CD4-positive, alpha-beta T cell treated with Interleukin-2 at 100 ng/mL for 4 hours (primary cell): ENCODE data around the gene ANKS6.

ENCODE experiments used
- DNase-seq: peaks from one replicate; pipeline ENCODE4 v3.0.0-alpha.2; 2020; ENCODE audit warnings: low spot score

The ANKS6 gene

DNA sequence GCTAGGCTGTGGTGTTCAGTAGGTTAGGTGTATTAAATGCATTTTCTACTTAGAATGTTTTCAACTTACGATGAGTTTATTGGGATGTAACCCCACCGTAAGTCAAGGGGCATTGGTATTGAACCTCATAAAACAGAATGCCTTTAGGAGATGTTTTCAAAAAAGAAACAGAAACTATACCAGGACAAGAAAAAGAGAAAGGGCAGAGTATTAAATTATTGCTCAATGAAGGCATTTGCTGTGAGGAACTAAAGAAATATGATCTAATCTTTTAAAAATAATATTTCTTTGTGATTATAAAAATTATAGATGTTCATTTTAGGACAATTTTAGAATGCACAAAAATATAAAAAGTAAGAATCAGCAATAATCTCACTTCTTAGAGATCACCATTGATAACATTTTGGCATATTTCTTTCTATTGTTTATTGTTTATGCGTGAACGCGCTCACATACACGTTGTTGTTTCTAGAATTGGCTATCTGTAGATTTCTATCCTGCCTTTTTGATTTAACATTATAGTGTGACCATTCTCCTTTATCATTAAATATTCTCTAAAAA is 19.1 kb upstream of the ANKS6 start:
- DNase-seq = no peak

DNA sequence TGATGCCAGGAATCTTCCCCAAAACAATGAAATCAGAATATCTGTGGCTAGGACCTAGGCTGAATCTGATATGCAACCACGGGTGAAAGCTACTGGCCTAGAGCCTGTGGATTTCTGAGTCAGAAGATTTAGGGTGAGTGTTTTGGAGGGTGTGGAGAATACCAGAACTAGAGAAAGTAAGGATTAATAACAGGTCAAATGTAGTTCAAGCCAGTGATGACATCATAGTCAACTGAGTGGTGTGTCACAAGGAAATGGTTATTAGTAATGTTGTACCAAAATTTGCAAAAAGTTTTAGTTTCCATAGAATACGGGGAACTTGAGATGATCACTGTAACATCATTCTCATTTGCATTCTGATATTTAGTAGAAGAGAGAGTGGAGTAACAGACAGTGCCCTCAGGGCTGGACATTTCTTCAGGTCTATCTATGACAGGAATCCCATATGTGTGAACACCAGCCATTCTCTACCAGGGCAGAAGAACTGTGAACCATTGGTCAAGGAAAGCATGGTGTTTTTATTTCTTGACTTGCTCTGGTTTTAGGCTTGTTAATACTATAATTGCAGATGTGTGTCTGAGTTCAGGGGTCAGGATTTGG is 14.8 kb upstream of the ANKS6 start:
- no peak for DNase-seq

DNA sequence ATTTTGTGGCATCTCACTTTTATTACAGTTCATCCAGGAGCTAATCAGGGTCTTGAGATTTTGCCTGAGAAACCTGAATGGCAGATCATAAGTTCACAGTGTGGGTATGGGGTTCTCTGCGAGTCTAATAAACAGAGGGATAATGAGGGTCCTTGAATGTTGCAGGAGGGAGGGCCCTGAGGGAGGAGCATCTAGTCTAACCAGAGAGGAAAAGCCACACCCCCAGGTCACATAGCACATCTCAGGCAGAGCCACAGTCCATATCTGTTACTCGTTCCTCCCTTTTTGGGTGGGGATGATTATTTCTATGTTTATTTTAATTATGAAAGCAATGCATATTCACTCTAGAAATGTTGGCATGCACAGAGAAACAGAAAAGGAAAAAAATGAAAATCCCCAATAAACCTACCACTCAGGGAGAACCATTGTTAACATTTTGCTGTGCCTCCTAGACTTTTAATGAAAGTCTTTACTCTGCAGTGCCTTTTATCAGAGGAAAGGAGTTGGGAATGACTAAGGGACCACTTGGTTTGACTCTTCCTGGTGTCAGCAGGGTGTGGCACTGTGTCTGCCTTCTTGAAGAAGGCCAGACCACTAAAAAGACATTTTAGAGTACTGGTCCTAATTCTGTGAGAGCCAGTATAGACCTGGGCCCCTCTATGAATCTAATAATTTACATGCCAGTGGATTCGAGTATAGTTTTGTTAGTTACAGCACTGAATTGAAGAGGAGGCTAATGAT is 13.9 kb upstream of the ANKS6 start:
- DNase-seq = no peak

DNA sequence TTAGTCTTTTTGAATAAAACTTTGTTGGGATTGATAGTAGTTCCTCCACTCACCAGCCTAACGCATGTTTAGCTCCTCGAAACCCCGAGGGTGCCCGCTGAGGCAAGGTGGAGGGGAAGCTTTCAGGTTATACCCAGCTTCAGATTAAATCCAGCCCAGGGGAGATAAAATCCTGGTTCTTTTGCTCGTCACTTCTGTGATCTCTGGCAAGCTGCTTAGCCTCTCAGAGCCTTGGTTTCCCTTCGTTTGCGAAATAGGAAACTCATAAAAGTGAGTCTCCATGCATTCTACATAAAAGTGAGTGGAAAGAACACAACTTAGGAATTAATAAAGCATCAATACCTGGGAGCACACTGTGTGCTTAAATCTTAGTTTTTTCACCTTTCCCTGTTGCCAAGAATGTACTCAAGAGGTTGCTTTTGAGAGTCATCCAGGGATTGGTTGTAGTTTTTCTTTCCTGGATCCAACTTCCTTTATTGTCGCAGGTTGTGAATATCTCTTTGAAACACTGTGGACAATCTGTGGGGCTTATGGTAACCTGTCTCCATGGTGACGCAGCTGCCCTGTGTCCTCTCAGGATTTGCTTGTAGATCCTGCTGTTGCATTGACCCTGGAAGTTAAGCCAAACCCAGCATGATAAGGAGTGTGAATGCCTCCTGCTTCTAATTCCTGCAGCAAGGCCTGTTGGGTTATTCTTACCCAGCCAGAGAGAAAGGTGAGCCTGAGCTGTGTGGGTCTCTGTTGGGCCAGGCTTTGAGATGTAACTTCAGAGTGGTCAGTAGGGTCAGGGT is 13.2 kb upstream of the ANKS6 start:
- no peak for DNase-seq

DNA sequence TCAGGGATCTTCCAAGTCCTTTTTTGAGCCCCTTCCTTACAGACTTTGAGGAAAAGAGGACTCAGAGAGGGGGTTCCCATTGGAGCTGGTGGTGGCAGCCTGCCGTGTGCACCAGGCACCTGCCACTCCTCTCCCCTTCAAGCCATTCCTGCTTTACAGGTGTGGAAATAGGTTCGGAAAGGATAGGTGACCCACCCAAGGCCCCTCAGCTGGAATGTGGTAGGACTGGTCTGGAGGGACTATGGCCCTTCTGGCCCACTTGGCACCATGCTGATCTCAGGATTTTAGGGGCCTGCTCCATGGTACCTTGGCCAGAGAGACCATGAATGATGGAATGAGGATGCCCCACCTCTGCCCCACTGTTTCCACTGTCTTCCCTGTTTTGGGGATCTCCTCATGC is 12.5 kb upstream of the ANKS6 start:
- DNase-seq = no peak

DNA sequence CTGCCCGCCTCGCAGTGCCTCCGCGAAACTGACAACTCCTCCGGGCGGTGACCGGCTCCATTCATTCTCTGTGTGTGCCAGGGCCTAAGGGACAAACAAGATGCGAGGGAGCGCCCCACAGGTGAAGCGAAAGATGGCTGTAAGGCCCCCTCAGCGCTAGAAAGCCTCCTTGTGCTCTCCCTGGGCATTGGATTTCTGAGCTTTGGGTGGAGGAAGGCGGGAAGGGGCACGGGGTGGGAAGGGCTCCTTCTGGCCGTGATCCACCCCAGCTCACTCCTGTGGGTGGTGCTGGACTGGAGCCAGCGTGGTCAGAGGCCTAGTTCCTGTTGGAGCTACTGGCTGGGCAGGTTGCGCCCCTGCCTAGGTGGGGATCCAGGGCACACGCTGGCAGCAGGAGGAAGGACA is 12.1 kb upstream of the ANKS6 start:
- DNase-seq = no peak

DNA sequence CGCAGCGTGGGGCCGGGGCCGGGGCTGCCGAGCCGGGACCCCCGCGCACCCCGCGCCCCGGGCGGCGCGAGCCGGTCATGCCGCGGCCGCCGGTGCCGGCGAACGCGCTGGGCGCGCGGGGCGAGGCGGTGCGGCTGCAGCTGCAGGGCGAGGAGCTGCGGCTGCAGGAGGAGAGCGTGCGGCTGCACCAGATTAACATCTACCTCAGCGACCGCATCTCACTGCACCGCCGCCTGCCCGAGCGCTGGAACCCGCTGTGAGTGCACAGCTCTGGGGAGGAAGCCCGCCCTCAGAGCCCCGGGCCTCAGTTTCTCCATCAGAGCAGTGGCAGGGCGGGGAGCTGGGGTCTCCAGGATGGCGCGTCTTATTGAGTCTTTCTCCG is 11.4 kb upstream of the ANKS6 start:
- DNase-seq = no peak

DNA sequence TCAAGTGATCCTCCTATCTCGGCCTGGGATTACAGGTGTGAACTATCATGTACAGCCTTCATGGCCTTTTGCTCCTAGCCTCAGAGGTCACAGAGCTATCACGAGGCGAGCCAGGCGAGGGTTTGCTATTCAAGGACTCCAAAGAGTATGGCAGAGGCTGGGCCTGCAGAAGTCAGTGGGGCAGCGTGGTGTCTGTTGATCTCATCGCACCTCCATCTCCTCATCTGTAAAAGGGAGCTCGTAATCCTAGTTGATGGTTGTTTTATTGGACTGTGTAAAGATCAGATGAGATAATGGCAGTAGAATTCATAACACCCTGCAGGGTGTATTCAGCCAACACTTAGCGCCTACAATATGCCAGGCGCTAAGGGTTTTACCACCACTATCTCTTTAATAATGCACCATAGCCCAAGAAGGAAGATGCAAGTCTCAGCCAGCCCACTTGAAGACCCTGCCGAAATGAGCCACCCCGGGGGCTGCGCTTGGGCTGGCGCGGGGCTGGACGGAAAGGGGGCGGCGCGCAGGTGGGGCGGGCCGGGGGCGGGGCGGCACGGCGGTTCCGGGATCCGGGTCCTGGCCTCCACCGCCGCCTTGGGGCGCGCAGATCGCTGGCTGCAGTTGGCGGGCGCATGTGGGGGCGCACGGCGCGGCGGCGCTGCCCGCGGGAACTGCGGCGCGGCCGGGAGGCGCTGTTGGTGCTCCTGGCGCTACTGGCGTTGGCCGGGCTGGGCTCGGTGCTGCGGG is 10.9 kb upstream of the ANKS6 start, which contains the start of gene GALNT12:
Gene GALNT12, plus strand, starts transcription at position 601 of the 744 bp plus-strand sequence. Its CDS starts 29 bp downstream, at position 630.
- DNase-seq = peak; percentile 37

DNA sequence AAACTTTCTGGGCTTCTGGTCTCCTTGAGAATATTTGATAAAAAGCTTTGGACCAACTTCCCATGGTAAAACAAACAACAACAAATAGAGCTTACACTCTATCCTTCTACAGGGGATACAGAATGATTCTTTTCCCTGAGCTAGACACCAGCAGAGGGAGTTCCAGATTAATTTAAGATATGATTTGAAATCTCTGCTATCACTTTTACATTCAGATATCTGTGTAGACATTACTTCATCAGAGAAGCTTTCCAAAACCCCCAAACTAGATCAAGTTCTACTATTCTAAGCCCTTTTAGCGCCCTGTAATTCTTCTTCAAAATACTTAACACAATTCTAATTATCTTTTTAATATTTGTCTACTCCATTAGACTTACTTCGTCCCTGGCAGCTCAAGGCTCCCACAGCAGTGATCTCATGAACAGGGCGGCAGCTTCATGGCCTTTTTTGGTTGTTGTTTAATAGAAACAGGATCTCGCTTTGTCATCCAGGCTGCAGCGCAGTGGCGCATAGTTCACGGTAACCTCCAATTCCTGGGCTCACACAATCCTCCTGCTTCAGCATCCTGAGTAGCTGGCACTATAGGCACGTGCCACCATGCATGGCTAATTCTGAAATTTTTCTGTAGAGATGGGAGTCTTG is 10.2 kb upstream of the ANKS6 start:
- no peak for DNase-seq

DNA sequence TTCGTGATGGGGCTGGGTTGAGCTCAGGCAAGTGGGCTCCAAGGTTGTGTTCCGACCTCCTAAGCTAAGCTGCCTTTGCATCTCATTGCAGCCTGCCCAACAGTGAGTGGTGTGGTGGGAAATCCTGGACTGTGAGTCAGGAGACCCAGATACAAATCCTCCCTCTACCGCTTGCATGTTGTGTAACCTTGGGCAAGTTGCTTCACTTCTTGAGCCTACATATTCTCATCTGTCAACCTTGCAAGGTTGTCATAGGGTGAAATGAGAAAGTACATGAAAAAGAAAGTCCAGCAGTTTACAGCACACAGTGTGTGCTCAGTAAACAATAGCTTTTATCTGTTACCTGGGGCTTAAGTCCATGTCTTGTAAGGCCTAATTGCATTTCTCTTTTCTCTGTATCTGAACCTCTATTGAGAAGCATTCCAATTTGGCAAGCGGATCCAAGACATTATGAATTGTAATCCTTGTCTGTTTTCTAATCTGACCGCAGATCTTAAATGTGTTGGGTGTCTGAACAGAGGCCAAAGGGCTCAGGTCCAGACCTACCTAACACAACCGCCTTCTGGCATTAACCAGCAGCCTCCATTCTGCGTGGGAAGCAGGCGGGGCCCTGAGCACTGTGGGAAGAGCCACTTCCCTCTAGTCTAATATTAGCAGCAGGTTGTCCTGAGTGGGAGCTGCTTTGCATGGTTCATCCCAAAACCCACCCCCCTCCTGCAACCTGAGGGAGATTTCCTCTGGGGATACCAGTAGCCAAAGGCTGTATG is 9.3 kb upstream of the ANKS6 start:
- no peak for DNase-seq

DNA sequence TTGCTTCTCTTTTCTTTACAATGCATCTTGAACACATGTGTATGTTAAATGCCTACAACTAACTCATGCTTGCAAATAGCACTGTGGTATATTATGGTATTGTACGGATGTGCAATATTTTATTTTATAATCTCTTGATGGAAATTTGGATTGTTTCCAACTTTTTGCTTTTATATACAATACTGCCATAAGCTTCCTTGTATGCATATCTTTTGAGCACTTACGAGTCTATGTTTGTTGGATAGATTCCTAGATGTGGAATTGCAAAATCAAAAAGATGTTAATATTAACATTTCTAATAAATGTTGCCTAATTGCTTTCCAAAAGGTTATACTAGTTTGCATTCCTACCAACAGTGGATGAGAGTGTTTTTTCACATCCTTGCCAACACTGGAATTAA is 7.7 kb upstream of the ANKS6 start:
- DNase-seq = no peak

DNA sequence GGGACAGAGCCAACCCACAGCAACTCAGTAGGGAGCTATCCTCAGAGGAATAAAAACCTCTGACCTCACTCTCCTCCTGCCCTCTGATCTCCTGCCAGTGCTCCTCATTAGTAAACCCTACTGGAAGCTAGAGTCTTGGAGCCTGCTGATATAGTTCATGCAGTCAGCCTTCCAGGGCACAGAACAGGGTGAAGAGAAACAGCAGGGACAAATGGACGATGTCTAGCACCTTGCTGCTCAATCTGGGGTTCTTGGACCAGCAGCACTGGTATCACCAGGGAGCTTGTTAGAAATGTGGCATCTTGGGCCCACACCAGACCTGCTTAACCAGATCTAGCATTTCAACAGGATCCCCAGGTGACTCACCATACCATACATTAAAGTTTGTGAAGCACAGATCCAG is 5.6 kb upstream of the ANKS6 start:
- DNase-seq = no peak

DNA sequence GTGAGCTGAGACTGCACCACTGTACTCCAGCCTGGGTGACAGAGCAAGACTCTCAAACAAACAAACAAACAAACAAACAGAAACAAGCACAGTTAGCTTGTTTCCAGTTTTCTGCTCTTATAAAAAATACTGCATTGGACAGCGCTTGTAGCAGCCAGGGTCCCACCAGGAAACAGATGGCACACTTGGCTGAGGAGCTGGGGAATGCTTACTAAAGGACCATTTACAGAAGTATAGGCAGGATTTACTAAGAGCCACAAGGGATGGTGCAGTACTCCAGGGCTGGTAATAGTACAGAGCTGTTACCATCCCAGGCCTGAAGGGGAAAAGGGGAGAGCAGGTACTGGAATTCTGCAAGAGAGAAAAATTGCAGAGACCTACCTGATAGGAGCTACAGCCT is 5.2 kb upstream of the ANKS6 start:
- no peak for DNase-seq

DNA sequence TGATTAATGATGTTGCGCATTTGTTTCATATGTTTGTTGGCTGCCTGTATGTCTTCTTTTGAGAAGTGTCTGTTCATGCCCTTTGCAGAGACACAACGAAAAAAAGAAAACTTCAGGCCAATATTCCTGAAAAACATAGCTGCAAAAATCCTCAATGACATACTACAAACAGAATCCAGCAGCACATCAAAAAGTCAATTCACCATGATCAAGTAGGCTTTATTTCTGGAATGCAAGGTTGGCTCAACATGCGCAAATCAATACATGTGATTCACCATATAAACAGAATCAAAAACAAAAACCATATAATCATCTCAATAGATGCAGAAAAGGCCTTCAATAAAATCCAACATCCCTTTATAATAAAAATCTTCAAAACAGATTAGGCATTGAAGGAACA is 1.9 kb upstream of the ANKS6 start:
- no peak for DNase-seq

DNA sequence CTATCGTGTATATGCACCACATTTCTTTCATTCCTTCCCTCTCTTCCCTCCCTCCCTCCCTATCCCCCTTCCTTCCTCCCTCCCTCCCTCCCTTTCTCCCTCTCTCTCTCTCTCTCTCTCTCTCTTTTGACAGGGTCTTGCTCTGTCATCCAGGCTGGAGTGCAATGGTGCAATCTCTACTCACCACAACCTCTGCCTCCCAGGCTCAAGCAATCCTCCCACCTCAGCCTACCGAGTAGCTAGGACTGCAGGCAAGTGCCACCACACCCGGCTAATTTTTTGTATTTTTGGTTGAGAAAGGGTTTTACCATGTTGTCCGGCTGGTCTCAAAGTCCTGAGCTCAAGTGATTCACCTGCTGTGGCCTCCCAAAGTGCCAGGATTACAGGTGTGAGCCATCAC is 1.1 kb upstream of the ANKS6 start:
- DNase-seq = no peak

DNA sequence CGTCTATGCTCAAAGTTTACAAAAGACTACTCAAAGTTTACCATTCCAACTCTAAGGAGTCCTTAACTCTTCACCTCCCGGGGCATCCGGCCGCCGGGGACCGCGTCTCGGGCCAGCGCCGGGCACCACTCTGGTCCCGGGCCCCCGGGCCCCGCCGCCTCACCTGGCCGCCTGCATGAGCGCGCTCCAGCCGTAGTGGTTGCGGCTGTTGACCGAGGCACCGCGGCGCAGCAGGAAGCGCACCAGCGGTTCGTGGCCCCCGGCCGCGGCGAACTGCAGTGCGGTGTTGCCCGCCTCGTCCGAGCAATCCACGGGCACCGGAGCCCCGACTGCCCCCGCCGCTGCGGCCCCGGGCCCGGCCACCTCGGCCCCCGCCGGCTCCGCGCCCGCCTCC is 388 bp downstream of the ANKS6 start:
- DNase-seq = no peak

DNA sequence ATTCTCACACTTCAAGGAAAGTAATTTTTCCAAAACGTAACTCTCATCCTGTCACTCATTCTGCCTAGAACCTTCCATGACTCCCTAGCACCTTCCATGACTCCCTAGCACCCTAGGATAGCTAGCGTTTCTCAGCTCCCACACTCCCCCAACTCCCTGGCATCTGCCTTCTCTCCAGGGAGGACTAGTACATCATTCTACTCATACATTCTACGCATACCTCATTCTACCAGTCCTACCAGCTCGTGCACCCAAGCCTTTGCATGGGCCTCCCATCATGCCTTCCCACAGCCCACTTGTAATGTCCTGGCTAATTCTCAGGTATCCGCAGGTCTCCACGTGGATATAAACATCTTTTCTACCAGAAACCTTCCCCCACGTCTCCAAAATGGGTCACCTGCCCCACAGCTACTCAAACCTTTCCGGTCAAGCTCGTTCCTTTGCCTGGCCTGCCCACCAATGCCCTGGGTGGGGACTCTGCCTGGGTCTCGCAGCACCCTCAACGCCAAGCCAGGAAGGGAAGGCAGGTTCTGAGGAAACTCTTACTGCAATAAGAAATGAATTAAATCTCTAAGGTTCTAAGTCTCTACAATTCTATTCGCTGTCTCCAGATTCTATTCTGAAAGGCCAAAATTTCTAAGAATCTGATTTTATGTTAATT is 930 bp downstream of the ANKS6 start:
- DNase-seq = no peak

DNA sequence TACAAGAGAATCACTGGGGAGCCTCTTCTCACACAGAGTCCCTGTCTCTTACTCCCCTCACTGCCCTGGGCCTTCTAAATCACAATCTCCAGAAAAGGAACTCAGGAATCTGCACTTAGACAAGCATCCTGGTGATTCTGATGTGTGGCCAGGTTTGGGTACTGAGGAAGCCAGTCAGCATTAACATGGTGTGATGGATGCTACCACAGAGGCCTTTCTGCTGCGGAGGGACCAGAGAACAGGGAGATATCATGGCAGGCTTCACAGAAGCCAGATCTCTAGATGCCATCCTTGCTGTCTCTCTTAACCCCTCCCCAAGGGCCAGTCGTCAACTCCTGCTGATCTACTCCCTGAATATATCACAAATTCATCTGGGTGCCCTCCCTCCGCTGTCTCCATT is 1.6 kb downstream of the ANKS6 start:
- no peak for DNase-seq

DNA sequence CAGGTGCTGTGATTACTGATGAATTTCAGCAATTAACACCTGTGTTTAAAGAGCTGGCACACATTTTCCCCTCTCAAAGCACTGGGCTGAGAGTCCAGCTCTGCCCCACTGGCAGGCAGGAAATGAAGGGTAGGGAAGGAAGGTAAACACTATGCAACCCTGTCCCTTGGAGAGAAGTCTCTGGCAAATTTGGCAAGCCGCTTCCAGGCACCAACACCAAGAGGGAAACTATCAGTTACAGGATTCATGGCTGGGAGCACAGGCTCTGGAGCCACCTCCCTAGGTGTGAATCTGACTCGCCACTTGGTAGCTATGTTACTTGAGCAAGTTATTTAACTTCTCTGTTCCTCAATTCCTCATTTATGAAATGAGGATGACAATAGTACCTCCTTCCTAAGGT is 3.3 kb downstream of the ANKS6 start:
- DNase-seq = no peak
